ENCODE measurements around the gene TRPM3.

DNA sequence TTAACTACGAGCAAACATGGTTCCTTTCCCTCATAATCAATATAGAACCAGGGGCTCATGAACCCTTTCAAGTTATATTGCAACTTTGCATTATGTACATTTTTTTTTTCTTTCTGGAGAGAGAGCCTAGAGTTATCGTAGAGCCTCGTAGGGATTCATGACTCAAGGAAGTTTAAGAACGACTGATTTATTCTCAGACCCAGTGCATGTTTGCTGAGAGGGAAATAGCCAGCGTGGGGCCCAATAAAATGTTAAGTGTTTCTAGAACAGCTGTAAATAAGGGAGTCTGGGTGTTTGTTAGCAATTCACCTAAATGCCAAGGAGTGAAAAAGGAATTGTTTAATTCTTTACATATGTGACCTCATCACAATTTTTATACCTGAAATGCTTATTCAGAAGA lies 587.9 kb downstream of the TRPM3 start:
- TF ChIP-seq EZH2phosphoT487 (IDR thresholded peaks at IDR 0.05; ENCODE audit: low read length) (no peak), EZH2 (optimal IDR thresholded peaks at IDR 0.05; ENCODE audit: low read depth, low read length) (no peak)
- TF ChIP-seq, protein P1, sequence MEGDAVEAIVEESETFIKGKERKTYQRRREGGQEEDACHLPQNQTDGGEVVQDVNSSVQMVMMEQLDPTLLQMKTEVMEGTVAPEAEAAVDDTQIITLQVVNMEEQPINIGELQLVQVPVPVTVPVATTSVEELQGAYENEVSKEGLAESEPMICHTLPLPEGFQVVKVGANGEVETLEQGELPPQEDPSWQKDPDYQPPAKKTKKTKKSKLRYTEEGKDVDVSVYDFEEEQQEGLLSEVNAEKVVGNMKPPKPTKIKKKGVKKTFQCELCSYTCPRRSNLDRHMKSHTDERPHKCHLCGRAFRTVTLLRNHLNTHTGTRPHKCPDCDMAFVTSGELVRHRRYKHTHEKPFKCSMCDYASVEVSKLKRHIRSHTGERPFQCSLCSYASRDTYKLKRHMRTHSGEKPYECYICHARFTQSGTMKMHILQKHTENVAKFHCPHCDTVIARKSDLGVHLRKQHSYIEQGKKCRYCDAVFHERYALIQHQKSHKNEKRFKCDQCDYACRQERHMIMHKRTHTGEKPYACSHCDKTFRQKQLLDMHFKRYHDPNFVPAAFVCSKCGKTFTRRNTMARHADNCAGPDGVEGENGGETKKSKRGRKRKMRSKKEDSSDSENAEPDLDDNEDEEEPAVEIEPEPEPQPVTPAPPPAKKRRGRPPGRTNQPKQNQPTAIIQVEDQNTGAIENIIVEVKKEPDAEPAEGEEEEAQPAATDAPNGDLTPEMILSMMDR (IDR thresholded peaks at IDR 0.05; ENCODE audit: low read length): no peak
